IgD-negative memory B cell (primary cell): Measurements from ENCODE around the gene ELK4. TPM values are rescaled to one million over a fixed set of nuclear protein-coding genes. Genes with fewer than 3 reads are reported as not detected.

Experiments
- H3K27ac Mint-ChIP-seq, 3 donors: one replicate each; pipeline ENCODE4 v1.8.0; 2020 to 2022; ENCODE audit warnings: mild to moderate bottlenecking in 3 of 3, mixed read lengths in 3 of 3, moderate library complexity in 1 of 3
- H3K27me3 Mint-ChIP-seq: one replicate; pipeline ENCODE4 v1.8.0; 2021; ENCODE audit warnings: mixed read lengths
- H3K36me3 Mint-ChIP-seq: one replicate; pipeline ENCODE4 v1.8.0; 2020; ENCODE audit warnings: mild to moderate bottlenecking, mixed read lengths
- H3K4me1 Mint-ChIP-seq, 3 donors: one replicate each; pipeline ENCODE4 v1.8.0; 2020 to 2022; ENCODE audit warnings: mixed read lengths in 3 of 3, mild to moderate bottlenecking in 1 of 3
- H3K4me3 Mint-ChIP-seq, 4 donors: one replicate each; pipeline ENCODE4 v1.8.0; 2020 to 2022; ENCODE audit warnings: mild to moderate bottlenecking in 4 of 4, mixed read lengths in 4 of 4, moderate library complexity in 3 of 4
- H3K9me3 Mint-ChIP-seq, 3 donors: one replicate each; pipeline ENCODE4 v1.8.0; 2020 to 2021; ENCODE audit warnings: mixed read lengths in 3 of 3, mild to moderate bottlenecking in 1 of 3
- polyA plus RNA-seq: library from polyadenylated mRNA; unstranded; fragments of 300-500 nt; fragmentation: Illumina TruSeq; gene quantifications from one replicate; pipeline ENCODE4 v1.2.3, GENCODE V29; 2021

Gene ELK4
- polyA plus RNA-seq, 1 donor from 2014 or later, result 4.7 TPM

DNA sequence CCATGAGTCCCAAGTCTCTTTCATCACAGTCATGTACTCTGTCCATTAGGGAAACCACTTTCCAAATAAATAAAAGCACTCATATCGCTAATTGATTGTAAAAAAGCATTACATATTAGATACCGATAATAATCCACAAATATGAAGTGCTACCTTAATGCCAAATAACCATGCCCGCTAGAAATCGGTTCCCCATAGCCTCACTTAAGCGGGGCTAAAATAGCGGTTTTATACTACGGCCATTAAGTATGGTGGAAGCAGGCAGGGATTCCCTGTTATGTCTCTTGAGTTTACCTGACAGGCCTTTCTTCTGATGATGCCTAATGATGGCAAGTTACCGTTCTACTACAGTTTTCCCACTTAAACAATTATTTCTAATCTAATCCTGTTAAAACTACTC lies 3.9 kb downstream of the ELK4 start:
- peak overlapping the region in 2 of 3 donors; percentile 86 to 96 for H3K27ac Mint-ChIP-seq
- H3K4me3 Mint-ChIP-seq, result peak overlapping the region; percentile 73 to 96 (median 90)
- peaks cover 3% of the 10 kb centered on the region for H3K36me3 Mint-ChIP-seq
- H3K4me1 Mint-ChIP-seq, result peaks cover 43 to 54% (median 43%) of the 10 kb centered on the region in 3 donors
- no peaks in the 10 kb centered on the region for H3K27me3 Mint-ChIP-seq
- no peaks in the 10 kb centered on the region for H3K9me3 Mint-ChIP-seq

DNA sequence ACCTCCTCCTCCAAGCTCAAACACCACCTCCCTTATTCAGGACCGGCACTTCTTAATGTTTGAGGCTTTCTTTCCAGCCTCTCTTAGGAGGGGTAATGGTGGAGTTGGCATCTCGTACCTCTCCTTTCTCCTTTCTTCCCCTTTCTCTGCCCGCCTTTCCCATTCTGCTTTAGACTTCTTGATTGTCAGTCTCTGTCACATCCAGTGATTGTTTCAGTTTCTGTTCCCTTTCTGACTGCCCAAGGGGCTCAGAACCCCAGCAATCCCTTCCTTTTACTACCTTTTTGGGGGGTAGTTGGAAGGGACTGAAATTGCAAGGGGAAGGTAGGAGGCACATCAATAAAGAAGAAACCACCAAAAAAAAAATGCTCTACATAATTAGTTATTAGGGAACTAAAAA lies 5.6 kb downstream of the ELK4 start:
- Mint-ChIP-seq H3K27me3 (no peaks in the 10 kb centered on the region), H3K27ac (peak overlapping the region; percentile 78 to 94 (median 82)), H3K36me3 (peaks cover 3% of the 10 kb centered on the region), H3K9me3 (no peaks in the 10 kb centered on the region), H3K4me3 (peak overlapping the region in 3 of 4 donors; percentile 66 to 91 (median 85)), H3K4me1 (peaks cover 45 to 52% (median 46%) of the 10 kb centered on the region in 3 donors)

GRCh38 chr1:205623646-205624045 lies 8.2 kb downstream of the ELK4 start:
- Mint-ChIP-seq H3K9me3 (no peaks in the 10 kb centered on the region), H3K36me3 (peaks cover 3% of the 10 kb centered on the region), H3K4me3 (peak overlapping the region in 1 of 4 donors; percentile 25), H3K4me1 (peaks cover 31 to 46% (median 45%) of the 10 kb centered on the region in 3 donors), H3K27me3 (no peaks in the 10 kb centered on the region), H3K27ac (peak overlapping the region in 2 of 3 donors; percentile 78 to 81)

GRCh38 chr1:205620269-205620668 lies 11.5 kb downstream of the ELK4 start:
- Mint-ChIP-seq H3K4me3 (peak overlapping the region in 1 of 4 donors; percentile 17), H3K36me3 (peaks cover 2% of the 10 kb centered on the region), H3K4me1 (peaks cover 10 to 30% (median 21%) of the 10 kb centered on the region in 3 donors), H3K27ac (peak overlapping the region; percentile 50 to 84 (median 67)), H3K27me3 (no peaks in the 10 kb centered on the region), H3K9me3 (no peaks in the 10 kb centered on the region)

- Mint-ChIP-seq H3K4me1 (peaks cover 5 to 21% (median 18%) of the 10 kb centered on the region in 3 donors), H3K36me3 (peaks cover 2% of the 10 kb centered on the region), H3K27me3 (no peaks in the 10 kb centered on the region), H3K27ac (no peak overlapping the region), H3K4me3 (no peak overlapping the region), H3K9me3 (no peaks in the 10 kb centered on the region)
Observed at GRCh38 chr1:205619376-205619775, 12.4 kb downstream of the ELK4 start.

- Mint-ChIP-seq H3K27me3 (no peaks in the 10 kb centered on the region), H3K4me1 (peaks cover 8 to 19% (median 19%) of the 10 kb centered on the region in 3 donors), H3K4me3 (no peak overlapping the region), H3K36me3 (peaks cover 2% of the 10 kb centered on the region), H3K9me3 (no peaks in the 10 kb centered on the region), H3K27ac (peak overlapping the region in 1 of 3 donors; percentile 35)
Observed at GRCh38 chr1:205616563-205617293, 15.1 kb downstream of the ELK4 start.

DNA sequence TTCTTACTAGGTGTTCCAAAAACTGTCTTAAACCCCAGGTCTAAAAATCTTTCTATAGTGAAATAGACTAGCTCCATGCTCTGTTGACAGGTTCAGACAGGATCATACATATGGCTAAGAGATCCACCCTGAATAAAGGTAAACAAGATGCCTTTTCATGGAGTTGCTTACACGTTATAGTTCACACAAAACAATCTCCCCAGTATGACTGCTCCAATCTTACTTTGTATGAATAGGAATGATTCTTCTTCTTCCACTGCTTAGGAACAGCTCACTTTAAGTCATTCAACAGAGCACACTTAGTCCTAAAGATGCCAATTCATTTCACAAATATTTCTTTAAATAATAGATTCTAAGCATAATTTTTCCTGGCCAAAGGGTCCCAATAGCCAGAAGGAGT lies 16.0 kb downstream of the ELK4 start:
- H3K27me3 Mint-ChIP-seq, result no peaks in the 10 kb centered on the region
- no peak overlapping the region for H3K4me3 Mint-ChIP-seq
- no peaks in the 10 kb centered on the region for H3K9me3 Mint-ChIP-seq
- H3K36me3 Mint-ChIP-seq, result peaks cover 2% of the 10 kb centered on the region
- H3K27ac Mint-ChIP-seq, result no peak overlapping the region
- H3K4me1 Mint-ChIP-seq, result peaks cover 12 to 24% (median 22%) of the 10 kb centered on the region in 3 donors

GRCh38 chr1:205613854-205614412 lies 17.9 kb downstream of the ELK4 start:
- peaks cover 18 to 26% (median 18%) of the 10 kb centered on the region in 3 donors for H3K4me1 Mint-ChIP-seq
- H3K36me3 Mint-ChIP-seq, result peaks cover 2% of the 10 kb centered on the region
- peak overlapping the region in 1 of 3 donors; percentile 65 for H3K27ac Mint-ChIP-seq
- no peaks in the 10 kb centered on the region for H3K27me3 Mint-ChIP-seq
- peak overlapping the region in 1 of 4 donors; percentile 47 for H3K4me3 Mint-ChIP-seq
- no peaks in the 10 kb centered on the region for H3K9me3 Mint-ChIP-seq

GRCh38 chr1:205612556-205612955 lies 19.3 kb downstream of the ELK4 start:
- H3K9me3 Mint-ChIP-seq, result no peaks in the 10 kb centered on the region
- H3K27ac Mint-ChIP-seq, result no peak overlapping the region
- no peak overlapping the region for H3K4me3 Mint-ChIP-seq
- H3K27me3 Mint-ChIP-seq, result no peaks in the 10 kb centered on the region
- H3K4me1 Mint-ChIP-seq, result peaks cover 18 to 26% (median 22%) of the 10 kb centered on the region in 3 donors
- H3K36me3 Mint-ChIP-seq, result peaks cover 2% of the 10 kb centered on the region

GRCh38 chr1:205612104-205612503 lies 19.7 kb downstream of the ELK4 start:
- no peak overlapping the region for H3K27ac Mint-ChIP-seq
- H3K9me3 Mint-ChIP-seq, result no peaks in the 10 kb centered on the region
- H3K4me1 Mint-ChIP-seq, result peaks cover 18 to 26% (median 22%) of the 10 kb centered on the region in 3 donors
- no peak overlapping the region for H3K4me3 Mint-ChIP-seq
- H3K27me3 Mint-ChIP-seq, result no peaks in the 10 kb centered on the region
- peaks cover 2% of the 10 kb centered on the region for H3K36me3 Mint-ChIP-seq

GRCh38 chr1:205610901-205611466 lies 20.8 kb downstream of the ELK4 start:
- Mint-ChIP-seq H3K27ac (no peak overlapping the region), H3K36me3 (peaks cover under 1% of the 10 kb centered on the region)

DNA sequence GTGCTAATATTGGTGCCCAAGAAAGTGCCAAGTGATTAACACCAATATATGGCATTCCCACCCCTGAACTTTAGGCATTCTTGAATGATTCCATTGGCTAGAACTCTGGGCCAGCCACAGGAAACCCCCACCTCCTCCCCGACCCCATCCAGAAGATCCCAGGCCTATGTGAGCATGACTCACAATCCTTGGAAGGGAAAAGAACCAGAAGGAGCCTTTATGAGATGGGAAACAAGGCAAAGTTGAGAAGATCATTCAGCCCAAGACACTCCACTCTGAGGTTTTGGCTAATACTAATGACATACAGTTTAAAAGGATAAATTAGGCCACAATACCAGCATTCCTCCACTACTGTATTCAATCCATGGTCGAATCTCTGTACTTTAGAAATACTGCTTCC lies 21.8 kb downstream of the ELK4 start:
- H3K27ac Mint-ChIP-seq, result no peak overlapping the region
- H3K36me3 Mint-ChIP-seq, result peaks cover under 1% of the 10 kb centered on the region
- no peak overlapping the region for H3K4me3 Mint-ChIP-seq
- H3K9me3 Mint-ChIP-seq, result no peaks in the 10 kb centered on the region
- H3K27me3 Mint-ChIP-seq, result no peaks in the 10 kb centered on the region
- H3K4me1 Mint-ChIP-seq, result peaks cover 20 to 31% (median 25%) of the 10 kb centered on the region in 3 donors

More at GRCh38 chr1:205610901-205611466, 20.8 kb downstream of the ELK4 start:
- peaks cover 22 to 30% (median 22%) of the 10 kb centered on the region in 3 donors for H3K4me1 Mint-ChIP-seq
- no peaks in the 10 kb centered on the region for H3K27me3 Mint-ChIP-seq
- H3K4me3 Mint-ChIP-seq, result no peak overlapping the region
- H3K9me3 Mint-ChIP-seq, result no peaks in the 10 kb centered on the region

DNA sequence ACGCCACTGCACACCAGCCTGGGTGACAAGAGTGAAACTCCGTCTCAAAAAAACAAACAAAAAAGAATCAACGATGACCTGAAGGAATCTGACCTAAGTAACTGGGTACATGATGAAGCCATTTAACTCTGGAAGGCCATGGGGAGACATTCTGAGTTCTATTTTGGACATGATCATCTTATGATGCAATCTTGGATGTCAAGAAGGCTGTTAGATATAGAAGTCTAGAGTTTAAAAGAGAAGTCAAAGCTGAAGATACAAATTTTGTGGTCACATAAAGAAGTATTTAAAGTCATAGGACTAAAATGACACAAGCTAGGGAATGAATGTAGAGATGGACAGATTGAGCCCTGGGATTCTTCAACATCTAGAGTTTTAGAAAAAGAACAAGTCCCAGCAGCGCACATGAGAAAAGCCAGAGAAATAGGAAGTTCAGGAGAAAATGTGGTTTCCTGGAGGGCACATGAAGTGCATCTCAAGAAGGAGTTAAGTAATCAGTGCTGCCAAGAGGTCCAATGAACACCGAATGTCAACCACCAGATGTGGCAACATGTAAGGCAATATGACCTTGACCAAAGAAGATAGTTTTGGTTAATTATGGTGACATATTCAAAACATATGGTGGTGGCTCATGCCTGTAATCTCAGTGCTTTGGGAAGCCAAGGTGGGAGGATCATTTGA lies 26.8 kb downstream of the ELK4 start:
- Mint-ChIP-seq H3K27ac (peak overlapping the region in 1 of 3 donors; percentile 32), H3K36me3 (peaks cover 2% of the 10 kb centered on the region)

DNA sequence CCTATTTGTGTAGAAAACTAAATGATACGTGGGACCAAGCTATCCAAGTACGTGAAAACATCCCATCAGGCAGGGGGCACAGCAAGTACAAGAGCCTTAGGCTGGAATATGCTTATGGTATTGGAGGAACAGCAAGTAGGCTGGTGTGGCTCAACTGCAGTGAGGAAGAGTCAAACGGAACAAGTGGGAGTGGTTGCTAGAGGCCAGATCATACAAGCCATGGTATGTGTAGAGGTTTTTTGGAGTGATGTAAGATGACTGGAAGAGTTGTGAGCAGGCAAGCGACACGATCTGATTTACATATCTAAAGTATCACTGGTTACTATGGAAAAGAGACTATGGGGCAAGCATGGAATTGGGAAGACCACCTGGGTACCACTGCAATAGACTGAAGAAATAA lies 27.8 kb downstream of the ELK4 start:
- H3K27ac Mint-ChIP-seq, result no peak overlapping the region
- H3K9me3 Mint-ChIP-seq, result no peaks in the 10 kb centered on the region
- H3K36me3 Mint-ChIP-seq, result peaks cover 2% of the 10 kb centered on the region
- H3K27me3 Mint-ChIP-seq, result no peaks in the 10 kb centered on the region
- H3K4me1 Mint-ChIP-seq, result peaks cover 15 to 21% (median 18%) of the 10 kb centered on the region in 3 donors
- H3K4me3 Mint-ChIP-seq, result peak overlapping the region in 2 of 4 donors; percentile 1 to 10

More for the DNA sequence above, 26.8 kb downstream of the ELK4 start:
- Mint-ChIP-seq H3K4me3 (peak overlapping the region in 1 of 4 donors; percentile 83), H3K27me3 (no peaks in the 10 kb centered on the region), H3K4me1 (peaks cover 17 to 21% (median 20%) of the 10 kb centered on the region in 3 donors), H3K9me3 (no peaks in the 10 kb centered on the region)

DNA sequence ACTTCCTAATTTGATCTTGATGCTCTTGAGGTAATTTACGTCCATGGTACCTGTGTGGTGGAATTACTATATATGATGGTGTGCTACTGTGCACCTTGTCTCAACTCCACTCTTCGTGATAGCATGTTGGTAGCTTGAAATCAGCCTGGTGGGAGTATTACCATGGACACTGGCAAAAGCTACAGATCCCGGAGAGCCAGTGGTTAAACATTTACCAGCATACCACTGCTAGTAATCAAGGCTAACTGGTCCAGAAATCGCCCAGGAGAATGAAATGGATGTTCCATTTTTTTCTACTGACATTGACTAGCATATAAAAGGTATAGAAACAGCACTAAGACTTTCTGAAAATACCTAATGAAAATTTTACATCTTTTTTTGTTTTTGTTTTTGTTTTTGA lies 30.6 kb downstream of the ELK4 start:
- Mint-ChIP-seq H3K4me1 (peaks cover 16 to 19% (median 19%) of the 10 kb centered on the region in 3 donors), H3K27ac (no peak overlapping the region), H3K36me3 (peaks cover 2% of the 10 kb centered on the region), H3K9me3 (no peaks in the 10 kb centered on the region), H3K4me3 (no peak overlapping the region), H3K27me3 (no peaks in the 10 kb centered on the region)
